Peyer's patch (tissue), 4 donors: ENCODE results near the gene OR13C2.

Source experiments
- CTCF ChIP-seq, 6 experiments: fragments of 450-650 bp in 4 of 6; fragments of 200-600 bp in 2 of 6; sonication (generic) in 1 of 6; IDR thresholded peaks; one replicate each; pipeline ENCODE4 v1.5.1; 2017 to 2019; ENCODE audit warnings: antibody characterized with exemption in 6 of 6, mild to moderate bottlenecking in 3 of 6, moderate library complexity in 1 of 6
- POLR2A ChIP-seq, 2 donors: fragments of 450-650 bp; IDR thresholded peaks; one replicate each; pipeline ENCODE4 v1.5.1; 2017; ENCODE audit warnings: antibody characterized with exemption in 2 of 2, mild to moderate bottlenecking in 2 of 2, moderate library complexity in 2 of 2

- TF ChIP-seq CTCF (IDR thresholded peaks at IDR 0.05) = no peak
- TF ChIP-seq POLR2A (IDR thresholded peaks at IDR 0.05) = no peak
These were observed 725 bp upstream of the OR13C2 start for GRCh38 chr9:104606152-104606551.
